Nephron (organoid): ENCODE results near the gene ATP11A.
"Not testable (repeated sequence)": the region's sequence is repeated elsewhere in the genome, so short reads cannot be mapped to it uniquely, and the experiment has no call there.

Source experiments
- H3K27ac Mint-ChIP-seq, 3 experiments: 2 replicates each; pipeline ENCODE4 v1.8.0; 2020; ENCODE audit warnings: mixed read lengths in 3 of 3, mild to moderate bottlenecking in 2 of 3, moderate library complexity in 1 of 3
- H3K27me3 Mint-ChIP-seq: 2 replicates; pipeline ENCODE4 v1.8.0; 2021; ENCODE audit warnings: low read depth, mild to moderate bottlenecking, moderate library complexity, mixed read lengths
- H3K36me3 Mint-ChIP-seq: 2 replicates; pipeline ENCODE4 v1.8.0; 2020; ENCODE audit warnings: low read depth, mixed read lengths
- H3K4me1 Mint-ChIP-seq: 2 replicates; pipeline ENCODE4 v1.8.0; 2020; ENCODE audit warnings: mixed read lengths
- H3K4me3 Mint-ChIP-seq, 3 experiments: 2 replicates each; pipeline ENCODE4 v1.8.0; 2020; ENCODE audit warnings: mild to moderate bottlenecking in 3 of 3, mixed read lengths in 3 of 3, moderate library complexity in 2 of 3
- H3K9me3 Mint-ChIP-seq: 2 replicates; pipeline ENCODE4 v1.8.0; 2020; ENCODE audit warnings: mixed read lengths
- CTCF ChIP-seq, 3 experiments: fragments of 200-600 bp; sonication (generic); IDR thresholded peaks; one replicate each; pipeline ENCODE4 v1.5.0; 2021; ENCODE audit warnings: antibody characterized with exemption in 3 of 3; ENCODE audit not compliant: unreplicated experiment in 3 of 3

The ATP11A gene

GRCh38 chr13:112880976-112881540 is 191.2 kb downstream of the ATP11A start:
- Mint-ChIP-seq H3K27me3 (no peaks in the 10 kb centered on the region), H3K9me3 (no peaks in the 10 kb centered on the region), H3K4me1 (peaks cover 4% of the 10 kb centered on the region), H3K27ac (no peak overlapping the region), H3K36me3 (peaks cover 4% of the 10 kb centered on the region), H3K4me3 (no peak overlapping the region)
- no peak for TF ChIP-seq CTCF (IDR thresholded peaks at IDR 0.05; ENCODE audit: unreplicated experiment in 3 of 3)

DNA sequence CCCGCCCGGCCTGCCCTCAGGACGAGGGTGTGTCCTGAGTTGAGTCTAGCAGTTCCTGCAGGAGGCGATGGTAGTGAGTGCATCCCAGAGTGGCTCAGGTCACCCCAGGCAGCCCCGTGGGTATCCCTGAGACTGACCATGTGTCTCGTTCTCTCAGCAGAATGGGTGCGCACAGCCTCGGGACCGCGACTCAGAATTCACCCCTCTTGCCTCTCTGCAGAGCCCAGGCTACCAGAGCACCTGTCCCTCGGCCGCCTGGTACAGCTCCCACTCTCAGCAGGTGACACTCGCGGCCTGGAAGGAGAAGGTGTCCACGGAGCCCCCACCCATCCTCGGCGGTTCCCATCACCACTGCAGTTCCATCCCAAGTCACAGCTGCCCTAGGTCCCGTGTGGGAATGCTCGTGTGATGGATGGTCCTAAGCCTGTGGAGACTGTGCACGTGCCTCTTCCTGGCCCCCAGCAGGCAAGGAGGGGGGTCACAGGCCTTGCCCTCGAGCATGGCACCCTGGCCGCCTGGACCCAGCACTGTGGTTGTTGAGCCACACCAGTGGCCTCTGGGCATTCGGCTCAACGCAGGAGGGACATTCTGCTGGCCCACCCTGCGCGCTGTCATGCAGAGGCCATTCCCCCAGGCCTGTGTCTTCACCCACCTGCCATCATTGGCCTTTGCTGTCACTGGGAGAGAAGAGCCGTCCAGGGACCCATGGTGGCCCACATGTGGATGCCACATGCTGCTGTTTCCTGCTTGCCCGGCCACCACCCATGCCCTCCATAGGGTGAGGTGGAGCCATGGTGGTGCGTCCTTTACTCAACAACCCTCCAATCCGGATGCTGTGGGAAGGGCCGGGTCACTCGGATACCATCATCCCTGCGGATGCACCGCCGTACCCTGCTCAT is 192.1 kb downstream of the ATP11A start:
- no peak for TF ChIP-seq CTCF (IDR thresholded peaks at IDR 0.05; ENCODE audit: unreplicated experiment in 3 of 3)
- Mint-ChIP-seq H3K4me1 (peaks cover 5% of the 10 kb centered on the region), H3K36me3 (peaks cover 4% of the 10 kb centered on the region), H3K27ac (no peak overlapping the region), H3K4me3 (no peak overlapping the region), H3K9me3 (no peaks in the 10 kb centered on the region), H3K27me3 (no peaks in the 10 kb centered on the region)

- no peak overlapping the region for H3K27ac Mint-ChIP-seq
- H3K9me3 Mint-ChIP-seq: no peaks in the 10 kb centered on the region
- H3K4me3 Mint-ChIP-seq: no peak overlapping the region
- no peak for TF ChIP-seq CTCF (IDR thresholded peaks at IDR 0.05; ENCODE audit: unreplicated experiment in 3 of 3)
- peaks cover 5% of the 10 kb centered on the region for H3K4me1 Mint-ChIP-seq
- H3K27me3 Mint-ChIP-seq: no peaks in the 10 kb centered on the region
- H3K36me3 Mint-ChIP-seq: peaks cover 4% of the 10 kb centered on the region
Observed at GRCh38 chr13:112882555-112883024, 192.8 kb downstream of the ATP11A start.

GRCh38 chr13:112883241-112883945 is 193.6 kb downstream of the ATP11A start:
- Mint-ChIP-seq H3K27me3 (no peaks in the 10 kb centered on the region), H3K27ac (no peak overlapping the region), H3K4me1 (peaks cover 5% of the 10 kb centered on the region), H3K4me3 (no peak overlapping the region), H3K36me3 (no peaks in the 10 kb centered on the region), H3K9me3 (no peaks in the 10 kb centered on the region)
- no peak for TF ChIP-seq CTCF (IDR thresholded peaks at IDR 0.05; ENCODE audit: unreplicated experiment in 3 of 3)

- H3K36me3 Mint-ChIP-seq, H3K27me3 Mint-ChIP-seq, H3K27ac Mint-ChIP-seq, H3K4me1 Mint-ChIP-seq, H3K9me3 Mint-ChIP-seq, H3K4me3 Mint-ChIP-seq: not testable (repeated sequence)
Observed at GRCh38 chr13:112884700-112885099, 194.9 kb downstream of the ATP11A start.

- Mint-ChIP-seq H3K36me3 (no peaks in the 10 kb centered on the region), H3K4me3 (no peak overlapping the region), H3K4me1 (peaks cover 5% of the 10 kb centered on the region), H3K27ac (peak overlapping the region in 1 of 3 experiments; percentile 79), H3K9me3 (no peaks in the 10 kb centered on the region), H3K27me3 (peaks cover 14% of the 10 kb centered on the region)
- TF ChIP-seq CTCF (IDR thresholded peaks at IDR 0.05; ENCODE audit: unreplicated experiment in 3 of 3): no peak
Observed at GRCh38 chr13:112885242-112885781, 195.5 kb downstream of the ATP11A start.
